ENCODE measurements around the gene KANK3. TPM values are rescaled to one million over a fixed set of nuclear protein-coding genes. Genes with fewer than 3 reads are reported as not detected.

The KANK3 gene
- total RNA-seq, 1 experiment from 2014 or later = 1.2 TPM

DNA sequence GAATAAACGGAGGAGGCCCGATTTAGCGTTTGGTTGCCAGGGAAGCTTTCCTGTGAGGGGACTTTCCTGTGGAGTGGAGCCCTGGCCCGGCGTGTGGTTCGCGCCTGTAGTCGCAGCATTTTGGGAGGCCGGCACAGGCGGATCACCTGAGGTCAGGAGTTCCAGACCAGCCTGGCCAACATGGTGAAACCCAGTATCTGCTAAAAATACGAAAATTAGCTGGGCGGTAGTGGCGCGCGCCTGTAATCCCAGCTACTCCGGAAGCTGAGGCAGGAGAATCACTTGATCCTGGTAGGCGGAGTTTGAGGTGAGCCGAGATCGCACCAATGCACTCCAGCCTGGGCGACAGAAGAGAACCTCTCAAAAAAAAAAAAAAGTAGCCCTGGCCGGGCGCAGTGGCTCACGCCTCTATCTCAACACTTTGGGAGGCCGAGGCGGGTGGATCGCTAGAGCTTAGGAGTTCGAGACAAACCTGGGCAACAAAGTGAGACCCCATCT, 6.9 kb downstream of the KANK3 start:
- H3K9me3 ChIP-seq (ENCODE audit: control insufficient read depth, insufficient read depth, low read depth, low read length) = no peaks in the 10 kb centered on the region
- ATAC-seq = no peak
- H3K4me1 ChIP-seq (ENCODE audit: control insufficient read depth, insufficient read depth, low read length) = no peaks in the 10 kb centered on the region
- H3K4me3 ChIP-seq (ENCODE audit: low read depth in 2 of 2, low read length in 2 of 2) = no peak overlapping the region
- no TSS peak for BruUV-seq (replicated peaks)
- ChIA-PET CTCF (no interaction called here), POLR2A (interaction anchor here (0.5 kb wide), 1 partner anchor 161 kb away, joined by 3 read pairs; no protein-coding TSS in a partner anchor)
- no peak for DNase-seq (ENCODE audit: low read depth, low spot score)
- TF ChIP-seq TCF7L2 (IDR thresholded peaks at IDR 0.05; ENCODE audit: low read depth, low read length) (no peak), POLR2AphosphoS5 (IDR thresholded peaks at IDR 0.05; ENCODE audit: low read depth, low read length) (no peak), SIN3A (IDR thresholded peaks at IDR 0.05; ENCODE audit: borderline replicate concordance, insufficient read depth, low read depth, low read length) (no peak)
- TF ChIP-seq, protein P1, sequence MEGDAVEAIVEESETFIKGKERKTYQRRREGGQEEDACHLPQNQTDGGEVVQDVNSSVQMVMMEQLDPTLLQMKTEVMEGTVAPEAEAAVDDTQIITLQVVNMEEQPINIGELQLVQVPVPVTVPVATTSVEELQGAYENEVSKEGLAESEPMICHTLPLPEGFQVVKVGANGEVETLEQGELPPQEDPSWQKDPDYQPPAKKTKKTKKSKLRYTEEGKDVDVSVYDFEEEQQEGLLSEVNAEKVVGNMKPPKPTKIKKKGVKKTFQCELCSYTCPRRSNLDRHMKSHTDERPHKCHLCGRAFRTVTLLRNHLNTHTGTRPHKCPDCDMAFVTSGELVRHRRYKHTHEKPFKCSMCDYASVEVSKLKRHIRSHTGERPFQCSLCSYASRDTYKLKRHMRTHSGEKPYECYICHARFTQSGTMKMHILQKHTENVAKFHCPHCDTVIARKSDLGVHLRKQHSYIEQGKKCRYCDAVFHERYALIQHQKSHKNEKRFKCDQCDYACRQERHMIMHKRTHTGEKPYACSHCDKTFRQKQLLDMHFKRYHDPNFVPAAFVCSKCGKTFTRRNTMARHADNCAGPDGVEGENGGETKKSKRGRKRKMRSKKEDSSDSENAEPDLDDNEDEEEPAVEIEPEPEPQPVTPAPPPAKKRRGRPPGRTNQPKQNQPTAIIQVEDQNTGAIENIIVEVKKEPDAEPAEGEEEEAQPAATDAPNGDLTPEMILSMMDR (IDR thresholded peaks at IDR 0.05) = no peak
- TF ChIP-seq, protein P2, sequence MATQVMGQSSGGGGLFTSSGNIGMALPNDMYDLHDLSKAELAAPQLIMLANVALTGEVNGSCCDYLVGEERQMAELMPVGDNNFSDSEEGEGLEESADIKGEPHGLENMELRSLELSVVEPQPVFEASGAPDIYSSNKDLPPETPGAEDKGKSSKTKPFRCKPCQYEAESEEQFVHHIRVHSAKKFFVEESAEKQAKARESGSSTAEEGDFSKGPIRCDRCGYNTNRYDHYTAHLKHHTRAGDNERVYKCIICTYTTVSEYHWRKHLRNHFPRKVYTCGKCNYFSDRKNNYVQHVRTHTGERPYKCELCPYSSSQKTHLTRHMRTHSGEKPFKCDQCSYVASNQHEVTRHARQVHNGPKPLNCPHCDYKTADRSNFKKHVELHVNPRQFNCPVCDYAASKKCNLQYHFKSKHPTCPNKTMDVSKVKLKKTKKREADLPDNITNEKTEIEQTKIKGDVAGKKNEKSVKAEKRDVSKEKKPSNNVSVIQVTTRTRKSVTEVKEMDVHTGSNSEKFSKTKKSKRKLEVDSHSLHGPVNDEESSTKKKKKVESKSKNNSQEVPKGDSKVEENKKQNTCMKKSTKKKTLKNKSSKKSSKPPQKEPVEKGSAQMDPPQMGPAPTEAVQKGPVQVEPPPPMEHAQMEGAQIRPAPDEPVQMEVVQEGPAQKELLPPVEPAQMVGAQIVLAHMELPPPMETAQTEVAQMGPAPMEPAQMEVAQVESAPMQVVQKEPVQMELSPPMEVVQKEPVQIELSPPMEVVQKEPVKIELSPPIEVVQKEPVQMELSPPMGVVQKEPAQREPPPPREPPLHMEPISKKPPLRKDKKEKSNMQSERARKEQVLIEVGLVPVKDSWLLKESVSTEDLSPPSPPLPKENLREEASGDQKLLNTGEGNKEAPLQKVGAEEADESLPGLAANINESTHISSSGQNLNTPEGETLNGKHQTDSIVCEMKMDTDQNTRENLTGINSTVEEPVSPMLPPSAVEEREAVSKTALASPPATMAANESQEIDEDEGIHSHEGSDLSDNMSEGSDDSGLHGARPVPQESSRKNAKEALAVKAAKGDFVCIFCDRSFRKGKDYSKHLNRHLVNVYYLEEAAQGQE (IDR thresholded peaks at IDR 0.05; ENCODE audit: insufficient read depth in 1 of 2, low read depth in 2 of 2, low read length in 1 of 2) = no peak
- no peak overlapping the region for H3K27ac ChIP-seq (ENCODE audit: low read length)
- intact Hi-C loops (cut with micrococcal nuclease; ENCODE audit: unreplicated experiment) = no loop called here
- in situ Hi-C loops (cut with HindIII; ENCODE audit: low pct_unique_long_range_greater_than_20kb, low sequenced_read_pairs) = no loop called here
- H3K27me3 ChIP-seq (ENCODE audit: control insufficient read depth, insufficient read depth, low read length) = no peaks in the 10 kb centered on the region; the same call in 1 of the 2 replicates
- H3K36me3 ChIP-seq (ENCODE audit: control insufficient read depth, insufficient read depth, low read length) = no peaks in the 10 kb centered on the region

DNA sequence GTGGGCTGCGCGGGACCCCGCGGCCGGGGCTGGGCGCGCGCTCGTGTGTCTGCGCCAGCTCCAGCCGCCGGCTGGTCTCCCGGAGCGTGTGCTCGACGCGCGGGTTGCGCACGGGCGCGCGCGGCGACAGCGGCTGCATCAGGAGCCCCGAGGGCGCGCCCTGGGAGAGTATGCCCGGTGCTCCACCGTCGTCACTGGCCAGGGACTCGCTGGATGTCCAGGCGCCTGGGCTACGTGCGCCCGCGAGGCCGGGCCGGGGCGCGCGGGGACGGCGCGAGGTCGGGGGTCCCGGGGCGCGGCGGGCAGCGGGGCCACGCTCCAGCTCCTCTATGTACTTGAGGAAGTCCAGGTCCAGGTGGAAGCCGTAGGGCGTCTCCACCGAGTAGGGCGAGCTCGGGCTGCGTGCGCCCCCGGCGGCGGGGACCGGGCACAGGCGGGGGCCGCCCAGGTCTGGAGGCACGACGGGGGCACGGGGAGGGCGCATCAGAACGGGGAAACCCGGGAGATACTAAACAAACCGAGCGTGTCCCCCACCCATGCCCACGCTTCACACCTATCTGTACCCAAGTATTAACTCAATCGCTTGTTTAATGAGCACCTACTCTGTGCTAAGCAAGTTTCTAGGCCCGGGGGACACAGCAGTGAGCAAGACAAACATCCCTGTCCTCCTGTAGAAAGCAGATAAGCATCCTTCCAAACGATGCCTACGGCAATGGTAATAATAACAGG, 7.6 kb downstream of the KANK3 start:
- H3K9me3 ChIP-seq (ENCODE audit: control insufficient read depth, insufficient read depth, low read depth, low read length) = no peaks in the 10 kb centered on the region
- TF ChIP-seq POLR2AphosphoS5 (IDR thresholded peaks at IDR 0.05; ENCODE audit: low read depth, low read length) (no peak), TCF7L2 (IDR thresholded peaks at IDR 0.05; ENCODE audit: low read depth, low read length) (no peak), SIN3A (IDR thresholded peaks at IDR 0.05; ENCODE audit: borderline replicate concordance, insufficient read depth, low read depth, low read length) (no peak)
- TF ChIP-seq, protein P1 (IDR thresholded peaks at IDR 0.05) = peak; percentile 62; the same call in 1 of the 2 replicates
- TF ChIP-seq, protein P2 (IDR thresholded peaks at IDR 0.05; ENCODE audit: insufficient read depth in 1 of 2, low read depth in 2 of 2, low read length in 1 of 2) = no peak
- intact Hi-C loops (cut with micrococcal nuclease; ENCODE audit: unreplicated experiment) (no loop called here), in situ Hi-C loops (cut with HindIII; ENCODE audit: low pct_unique_long_range_greater_than_20kb, low sequenced_read_pairs) (no loop called here)
- BruUV-seq (replicated peaks) = no TSS peak
- no peaks in the 10 kb centered on the region for H3K4me1 ChIP-seq (ENCODE audit: control insufficient read depth, insufficient read depth, low read length)
- H3K4me3 ChIP-seq (ENCODE audit: low read depth in 2 of 2, low read length in 2 of 2) = peak overlapping the region in 1 of 2 experiments; percentile 31; a peak in 3 of 4 replicates
- ATAC-seq (peak; percentile 73), DNase-seq (ENCODE audit: low read depth, low spot score) (no peak)
- H3K27me3 ChIP-seq (ENCODE audit: control insufficient read depth, insufficient read depth, low read length) = no peaks in the 10 kb centered on the region; the same call in 1 of the 2 replicates
- CTCF ChIA-PET = interaction anchor here (0.7 kb wide), 1 partner anchor 31 kb away, joined by 4 read pairs; no protein-coding TSS in a partner anchor
- H3K27ac ChIP-seq (ENCODE audit: low read length) = no peak overlapping the region
- POLR2A ChIA-PET = interaction anchor here (0.5 kb wide), 1 partner anchor 160 kb away, joined by 3 read pairs; no protein-coding TSS in a partner anchor
- H3K36me3 ChIP-seq (ENCODE audit: control insufficient read depth, insufficient read depth, low read length) = no peaks in the 10 kb centered on the region
